Adipose tissue (tissue), 3 donors: Measurements from ENCODE around the gene OS9. TPM values are rescaled to one million over a fixed set of nuclear protein-coding genes. Genes with fewer than 3 reads are reported as not detected.

Source experiments
- polyA plus RNA-seq, 3 donors: library from polyadenylated mRNA; stranded (reverse); fragments of 200-250 nt; gene quantifications; one replicate each; pipeline ENCODE4 v1.2.3, GENCODE V29; 2013
- donor health status: healthy with polysubstance abuse.
- donor health status: Bipolar disorder and iron deficiency.
- donor health status: healthy.

The OS9 gene
- polyA plus RNA-seq, 3 donors: 176 to 204 (median 192) TPM

Other genes starting within 250 kb of the OS9 start
- gene INHBE, start 238.8 kb upstream of the OS9 start, polyA plus RNA-seq: not detected
- gene GLI1, start 234.3 kb upstream of the OS9 start, polyA plus RNA-seq: under 1 TPM; 0.11 to 0.25 (median 0.18) TPM
- gene ARHGAP9, start 214.3 kb upstream of the OS9 start, polyA plus RNA-seq: 10 to 100 TPM in 2 of 3 donors, 1 to 10 TPM in 1; 2.6 to 33.6 (median 28.7) TPM
- gene MARS1, start 206.1 kb upstream of the OS9 start, polyA plus RNA-seq: 10 to 100 TPM; 31.7 to 67.0 (median 42.7) TPM
- 10 to 100 TPM; 27.4 to 30.6 (median 28.1) TPM for gene DDIT3, start 173.6 kb upstream of the OS9 start, polyA plus RNA-seq
- 10 to 100 TPM; 20.9 to 32.4 (median 24.8) TPM for gene MBD6, start 171.3 kb upstream of the OS9 start, polyA plus RNA-seq
- 10 to 100 TPM; 88.6 to 95.1 (median 93.2) TPM for gene DCTN2, start 146.9 kb upstream of the OS9 start, polyA plus RNA-seq
- gene KIF5A, start 144.1 kb upstream of the OS9 start, polyA plus RNA-seq: under 1 TPM; 0.04 to 0.41 (median 0.11) TPM
- gene PIP4K2C, start 102.9 kb upstream of the OS9 start, polyA plus RNA-seq: 10 to 100 TPM in 2 of 3 donors, 1 to 10 TPM in 1; 8.8 to 10.2 (median 10.1) TPM
- 10 to 100 TPM in 2 of 3 donors, 1 to 10 TPM in 1; 8.4 to 23.3 (median 14.5) TPM for gene DTX3, start 89.3 kb upstream of the OS9 start, polyA plus RNA-seq
- gene ARHGEF25, start 82.7 kb upstream of the OS9 start, polyA plus RNA-seq: 10 to 100 TPM in 2 of 3 donors, 1 to 10 TPM in 1; 4.7 to 69.7 (median 10.8) TPM
- gene B4GALNT1, start 60.9 kb upstream of the OS9 start, polyA plus RNA-seq: 1 to 10 TPM in 1 of 3 donors, under 1 TPM in 2; 0.35 to 2.5 (median 0.70) TPM
- 1 to 10 TPM in 2 of 3 donors, under 1 TPM in 1; 0.77 to 3.1 (median 2.2) TPM for gene AGAP2, start 44.6 kb downstream of the OS9 start, polyA plus RNA-seq
- 10 to 100 TPM; 30.1 to 38.8 (median 36.2) TPM for gene TSPAN31, start 50.9 kb downstream of the OS9 start, polyA plus RNA-seq
- gene CDK4, start 58.2 kb downstream of the OS9 start, polyA plus RNA-seq: 10 to 100 TPM; 50.9 to 96.4 (median 73.9) TPM
- gene MARCHF9, start 61.0 kb downstream of the OS9 start, polyA plus RNA-seq: 1 to 10 TPM; 5.3 to 8.8 (median 7.4) TPM
- 1 to 10 TPM in 2 of 3 donors, not detected in 1; 3.0 to 4.2 TPM for gene CYP27B1, start 72.9 kb downstream of the OS9 start, polyA plus RNA-seq
- gene METTL1, start 78.0 kb downstream of the OS9 start, polyA plus RNA-seq: 10 to 100 TPM; 20.9 to 25.8 (median 24.9) TPM
- gene EEF1AKMT3, start 78.5 kb downstream of the OS9 start, polyA plus RNA-seq: 10 to 100 TPM in 1 of 3 donors, 1 to 10 TPM in 2; 5.5 to 12.0 (median 6.3) TPM
- 10 to 100 TPM; 14.4 to 32.6 (median 23.8) TPM for gene TSFM, start 88.7 kb downstream of the OS9 start, polyA plus RNA-seq
- 1 to 10 TPM; 3.4 to 7.0 (median 6.9) TPM for gene AVIL, start 124.6 kb downstream of the OS9 start, polyA plus RNA-seq
- 100 to 1,000 TPM in 1 of 3 donors, 10 to 100 TPM in 2; 76.0 to 106 (median 96.4) TPM for gene CTDSP2, start 152.6 kb downstream of the OS9 start, polyA plus RNA-seq
- 10 to 100 TPM in 1 of 3 donors, 1 to 10 TPM in 2; 4.3 to 11.0 (median 7.6) TPM for gene ATP23, start 247.4 kb downstream of the OS9 start, polyA plus RNA-seq